Hindlimb muscle (tissue), 1 donor: ENCODE data around the gene TMCO2. TPM values are rescaled to one million over a fixed set of nuclear protein-coding genes. Genes with fewer than 3 reads are reported as not detected.
A peak's percentile ranks its signal among the peaks of the same experiment; 100 is the strongest.

Source experiments
- DNase-seq: peaks from one replicate; pipeline ENCODE4 v3.0.0-alpha.2; 2013
- polyA plus RNA-seq: library from polyadenylated mRNA; unstranded; fragments of 120-200 nt; gene quantifications from one replicate; pipeline ENCODE4 v1.2.1, GENCODE V29; 2013; ENCODE audit not compliant: insufficient read length

The TMCO2 gene
- polyA plus RNA-seq, 1 donor: not detected

DNA sequence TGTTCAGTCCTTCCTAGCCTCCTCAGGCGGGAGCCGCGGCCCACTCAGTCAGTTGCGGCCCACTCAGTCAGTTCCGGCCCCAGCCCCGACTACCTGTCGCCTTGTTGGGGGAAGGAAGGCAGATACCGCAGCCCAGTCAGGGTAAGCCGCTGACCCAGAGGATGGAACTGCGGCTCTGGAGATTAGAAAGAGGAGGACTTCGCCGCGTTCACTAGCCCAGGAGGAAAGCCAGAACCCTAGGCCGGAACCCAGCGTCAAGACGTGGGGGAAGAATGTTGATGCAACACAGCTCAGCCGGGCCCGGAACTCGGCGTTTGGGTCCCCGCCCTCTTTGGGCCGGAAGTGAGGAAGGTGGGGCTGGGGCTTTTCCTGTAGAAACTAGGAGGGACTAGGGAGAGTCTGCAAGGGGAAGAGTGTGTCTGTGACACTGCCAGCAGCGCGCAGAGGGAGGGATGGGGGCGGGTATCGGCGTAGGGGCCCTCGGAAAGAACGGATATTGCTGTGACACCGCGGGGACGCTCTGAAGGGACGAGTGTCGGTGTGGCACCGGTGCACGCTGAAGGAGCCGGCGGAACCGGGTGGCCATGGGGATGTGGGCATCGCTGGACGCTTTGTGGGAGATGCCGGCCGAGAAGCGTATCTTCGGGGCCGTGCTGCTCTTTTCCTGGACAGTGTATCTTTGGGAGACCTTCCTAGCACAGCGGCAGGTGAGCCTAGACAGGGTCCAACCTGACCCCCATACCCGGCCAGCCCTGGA lies 10.1 kb downstream of the TMCO2 start, which contains the start of gene ZMPSTE24:
Gene ZMPSTE24, plus strand, starts transcription at position 549 of the 757 bp plus-strand sequence. Its CDS starts 36 bp downstream, at position 585.
- peak; percentile 98 for DNase-seq

DNA sequence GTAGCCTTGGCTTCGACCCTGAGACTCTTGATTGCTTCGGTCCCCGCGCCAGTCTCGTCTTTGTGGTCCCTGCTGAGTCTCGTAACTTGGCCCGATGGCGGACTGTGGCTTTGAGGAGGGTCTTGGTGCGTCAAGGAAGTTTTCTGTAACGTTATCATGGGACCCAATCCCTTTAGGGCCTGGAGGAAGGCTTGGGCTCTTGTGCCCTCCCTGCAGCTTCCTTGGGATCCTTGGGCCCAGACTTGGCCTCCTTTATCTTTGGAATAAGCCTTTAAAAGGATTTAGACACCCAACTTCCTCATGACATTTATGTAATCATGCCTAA lies 10.7 kb downstream of the TMCO2 start:
- DNase-seq: no peak

DNA sequence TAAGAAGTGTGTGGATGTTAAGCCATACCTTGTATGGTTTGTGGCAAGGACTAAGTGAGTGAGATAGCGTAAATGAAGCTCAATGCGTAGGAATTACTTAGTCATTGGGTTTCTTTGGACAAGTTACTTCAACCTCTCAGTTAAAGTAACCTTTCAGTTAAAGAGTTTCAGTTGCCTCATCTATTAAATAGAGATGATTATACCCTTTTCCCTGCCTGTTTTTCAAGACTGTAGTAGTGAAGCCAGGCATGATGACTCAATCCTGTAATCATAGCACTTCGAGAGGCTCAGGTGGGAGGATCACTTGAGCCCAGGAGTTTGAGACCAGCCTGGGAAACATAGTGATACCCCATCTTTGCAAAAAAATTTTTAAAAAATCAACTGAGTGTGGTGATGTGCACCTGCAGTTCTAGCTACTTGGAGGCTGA lies 16.6 kb downstream of the TMCO2 start:
- no peak for DNase-seq

DNA sequence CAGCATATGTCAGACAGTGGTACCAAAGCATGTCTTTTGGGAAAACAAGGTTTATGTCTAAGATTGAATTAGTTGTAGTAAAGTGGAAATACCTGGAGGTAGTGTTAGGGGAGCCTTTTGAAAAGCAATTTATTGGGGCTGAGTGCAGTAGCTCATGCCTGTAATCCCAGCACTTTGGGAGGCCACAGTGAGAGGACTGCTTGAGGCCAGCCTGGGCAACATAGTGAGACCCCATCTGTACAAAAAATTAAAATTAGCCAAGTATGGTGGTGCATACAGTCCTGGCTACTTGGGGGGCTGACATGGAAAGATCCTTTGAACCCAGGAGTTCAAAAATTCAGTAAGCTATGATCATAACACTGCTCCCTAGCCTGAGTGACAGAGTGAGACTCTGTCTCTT lies 17.6 kb downstream of the TMCO2 start:
- DNase-seq: no peak

DNA sequence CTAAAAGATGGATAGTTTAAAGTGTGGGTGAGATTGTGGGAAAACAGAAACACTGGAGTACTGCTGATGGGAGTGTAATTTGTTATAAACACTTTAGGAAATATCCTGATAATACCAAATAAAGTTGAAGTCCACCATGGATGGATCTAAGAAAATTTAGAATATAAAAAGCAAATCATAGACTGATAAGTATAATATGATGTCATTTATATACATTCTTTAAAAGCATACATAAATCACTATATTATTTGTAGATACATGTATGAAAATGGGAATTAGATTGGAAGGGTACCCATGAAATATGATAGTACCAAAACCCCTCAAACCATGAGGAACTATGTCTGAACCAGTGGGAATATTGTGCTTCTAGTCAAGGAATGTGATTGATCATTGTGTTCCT lies 18.2 kb downstream of the TMCO2 start:
- no peak for DNase-seq

DNA sequence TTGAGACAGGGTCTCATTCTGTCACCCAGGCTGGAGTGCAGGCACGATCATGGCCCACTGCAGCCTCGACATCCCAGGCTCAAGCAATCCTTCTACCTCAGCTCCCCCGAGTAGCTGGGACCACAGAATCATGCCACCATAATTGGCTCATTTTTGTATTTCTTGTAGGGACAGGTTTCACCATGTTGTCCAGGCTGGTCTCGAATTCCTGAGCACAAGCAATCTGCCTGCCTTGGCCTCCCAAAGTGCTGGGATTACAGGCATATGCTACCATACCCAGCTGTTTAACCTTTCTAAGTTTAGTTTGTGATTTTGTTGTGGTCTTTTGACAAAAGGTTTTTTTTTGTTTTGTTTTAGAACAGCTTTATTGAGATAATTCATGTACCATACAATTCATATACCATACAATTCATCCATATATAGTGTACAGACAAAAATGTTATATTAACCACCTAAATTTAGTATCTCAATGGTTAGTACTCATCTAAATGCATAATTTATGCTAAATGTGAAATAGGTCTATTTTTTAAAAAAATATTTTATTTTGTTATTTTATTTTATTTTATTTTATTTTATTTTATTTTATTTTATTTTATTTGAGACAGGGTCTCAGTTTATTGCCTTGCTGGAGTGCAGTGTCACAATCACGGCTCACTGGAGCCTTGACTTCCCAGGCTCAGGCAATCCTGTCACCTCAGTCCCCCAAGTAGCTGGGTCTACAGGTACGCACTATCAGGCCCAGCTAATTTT lies 19.2 kb downstream of the TMCO2 start:
- no peak for DNase-seq

DNA sequence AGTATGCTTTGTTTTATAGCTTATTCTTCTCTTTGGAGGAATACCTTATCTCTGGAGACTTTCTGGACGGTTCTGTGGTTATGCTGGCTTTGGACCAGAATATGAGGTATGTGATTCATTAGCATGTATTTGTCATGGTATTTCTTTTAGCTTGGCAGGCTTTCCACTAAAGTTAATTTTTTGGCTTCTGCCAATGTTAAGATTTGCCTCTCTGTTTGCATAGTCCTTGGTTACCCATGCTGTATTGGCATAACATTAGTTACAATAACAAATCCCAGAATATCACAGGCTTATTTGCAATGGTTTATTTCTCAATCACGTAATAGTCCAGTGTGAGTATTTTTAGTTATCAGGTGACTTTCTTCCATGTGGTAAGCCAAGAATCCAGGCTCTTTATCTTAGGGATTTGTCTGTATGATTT lies 20.0 kb downstream of the TMCO2 start:
- DNase-seq: no peak

DNA sequence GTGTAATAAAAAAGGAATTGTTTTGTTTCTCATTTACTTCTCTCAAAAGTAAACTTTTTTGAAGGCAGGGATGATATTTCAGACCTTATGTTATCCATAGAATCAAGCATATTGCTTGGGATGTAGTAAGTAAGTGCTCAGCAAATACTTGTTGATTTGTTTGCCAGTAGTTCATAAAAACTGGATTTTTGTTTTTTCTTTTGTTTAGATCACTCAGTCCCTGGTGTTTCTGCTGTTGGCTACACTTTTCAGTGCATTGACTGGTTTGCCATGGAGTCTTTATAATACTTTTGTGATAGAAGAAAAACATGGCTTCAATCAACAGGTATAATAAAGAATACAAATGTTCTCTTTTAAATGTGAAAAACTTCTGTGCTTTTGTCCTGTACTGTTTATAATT lies 20.5 kb downstream of the TMCO2 start:
- DNase-seq: no peak

DNA sequence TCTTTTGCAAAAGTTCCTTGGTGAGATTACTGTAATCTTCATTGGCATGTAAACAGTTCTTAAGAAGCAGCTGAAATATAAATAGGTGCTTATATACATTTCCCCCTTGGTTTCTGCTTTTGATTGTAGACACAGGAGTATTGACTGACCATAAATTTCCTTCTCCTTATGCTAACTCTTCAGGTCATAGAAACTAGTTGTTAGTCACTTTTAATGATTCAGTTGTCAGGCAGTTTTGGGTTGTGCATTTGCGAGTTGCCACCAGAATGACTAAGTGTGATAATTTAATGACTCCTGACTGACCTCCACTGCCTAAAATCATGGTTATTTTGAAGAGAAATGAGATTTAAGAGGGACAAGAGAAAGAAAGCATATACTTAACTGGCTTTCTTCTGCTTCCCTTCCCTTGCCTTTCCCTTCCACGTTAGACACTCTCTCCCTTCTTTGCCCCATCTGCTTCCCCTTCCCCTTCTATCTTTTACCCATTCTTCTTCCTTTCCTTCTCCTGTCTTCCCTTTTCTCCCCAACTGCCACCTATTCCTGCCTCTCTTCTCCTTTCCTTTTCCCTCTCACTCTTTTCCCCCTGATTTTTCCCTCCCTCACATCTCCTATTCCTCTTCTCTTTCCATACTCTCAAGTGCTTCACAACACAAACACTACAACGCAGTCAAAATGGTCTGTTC lies 22.6 kb downstream of the TMCO2 start:
- no peak for DNase-seq

DNA sequence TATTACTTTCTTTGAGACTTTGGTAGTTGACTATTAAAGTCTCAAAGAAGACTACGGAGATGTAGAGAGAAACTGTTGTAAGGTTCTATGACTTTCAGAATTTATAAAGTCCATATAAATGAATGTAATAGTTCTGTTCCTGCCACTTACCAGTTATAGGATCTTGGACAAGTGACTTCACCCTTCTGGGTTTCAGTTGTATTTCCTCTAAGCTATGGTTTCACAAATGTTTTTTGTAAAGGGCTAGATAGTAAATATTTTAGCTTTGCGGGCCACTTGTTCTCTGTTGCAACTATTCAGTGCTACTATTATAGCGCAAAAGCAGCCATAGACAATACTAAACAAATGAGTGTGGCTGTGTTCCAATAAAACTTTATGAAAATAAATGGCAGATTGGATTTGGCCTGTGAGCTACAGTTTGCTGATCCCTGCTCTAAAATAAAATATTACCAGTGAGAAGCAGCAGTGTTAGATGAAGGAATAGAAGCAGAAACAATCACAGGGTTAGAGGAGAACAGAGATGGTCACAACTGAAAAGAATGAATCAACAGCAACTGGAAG lies 25.0 kb downstream of the TMCO2 start:
- DNase-seq: no peak

DNA sequence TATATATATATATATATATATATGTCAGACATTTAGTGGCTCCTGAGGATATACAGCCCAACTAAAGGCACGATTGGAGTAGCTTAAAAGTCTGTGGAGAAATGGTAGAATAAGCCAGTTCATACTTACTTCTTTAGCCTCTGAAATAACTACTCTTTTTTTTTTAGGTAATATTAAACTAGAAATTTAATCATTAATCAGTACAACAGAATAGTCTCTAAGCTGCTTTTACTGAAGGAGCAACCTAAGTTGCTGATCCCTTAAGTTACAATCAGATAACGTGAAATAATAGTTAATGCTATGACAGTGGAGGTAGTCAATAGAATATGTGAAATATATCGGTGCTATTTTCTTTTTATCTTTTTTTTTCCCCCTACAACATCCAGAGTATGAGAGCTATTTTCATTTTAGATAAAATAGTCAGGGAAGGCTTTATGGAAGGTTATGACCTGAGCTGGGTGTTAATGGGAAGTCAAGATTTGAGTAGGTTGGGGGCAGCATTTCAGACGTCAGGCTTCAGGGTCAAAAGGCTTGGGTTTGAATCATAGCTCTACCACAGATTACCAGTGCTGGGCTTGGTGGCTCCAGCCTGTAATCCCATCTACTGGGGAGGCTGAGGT lies 25.9 kb downstream of the TMCO2 start:
- no peak for DNase-seq

DNA sequence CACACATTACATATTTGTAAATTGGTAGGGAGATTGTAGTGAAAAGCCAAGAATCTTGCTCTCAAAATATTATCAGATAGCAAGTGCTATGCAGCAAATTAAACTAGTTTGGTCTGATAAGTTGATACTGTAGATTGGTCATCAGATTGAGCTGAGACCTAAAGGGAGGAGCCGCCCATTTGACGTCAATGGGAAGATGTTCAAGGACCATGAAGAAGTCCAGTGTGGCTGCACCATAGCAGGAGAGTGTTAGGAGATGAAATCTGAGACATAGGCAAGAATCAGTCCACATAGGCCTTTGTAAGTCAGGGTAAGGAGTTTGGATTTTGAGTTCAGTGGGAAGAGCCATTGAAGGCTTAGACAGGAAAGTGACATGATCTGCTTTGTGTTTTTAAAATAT lies 26.6 kb downstream of the TMCO2 start:
- no peak for DNase-seq

DNA sequence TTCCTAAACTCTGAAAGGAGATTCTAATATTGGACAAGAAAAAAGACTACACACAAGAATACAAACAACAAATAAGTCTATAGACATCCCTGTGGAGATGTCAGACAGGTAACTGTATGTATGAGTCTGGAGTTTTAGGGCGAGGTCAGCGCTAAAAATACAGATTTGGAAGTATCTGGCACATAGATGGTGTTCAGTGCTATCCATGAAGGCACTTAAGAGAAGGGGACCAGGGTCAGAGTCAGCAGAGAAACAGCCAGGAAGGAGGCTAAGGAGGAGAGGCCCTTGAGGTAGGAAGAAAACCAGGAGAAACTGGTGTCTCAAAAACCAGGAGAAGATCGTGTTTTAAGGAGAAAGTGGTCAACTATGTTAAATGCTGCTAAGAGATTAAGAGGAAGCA lies 28.4 kb downstream of the TMCO2 start:
- DNase-seq: no peak

DNA sequence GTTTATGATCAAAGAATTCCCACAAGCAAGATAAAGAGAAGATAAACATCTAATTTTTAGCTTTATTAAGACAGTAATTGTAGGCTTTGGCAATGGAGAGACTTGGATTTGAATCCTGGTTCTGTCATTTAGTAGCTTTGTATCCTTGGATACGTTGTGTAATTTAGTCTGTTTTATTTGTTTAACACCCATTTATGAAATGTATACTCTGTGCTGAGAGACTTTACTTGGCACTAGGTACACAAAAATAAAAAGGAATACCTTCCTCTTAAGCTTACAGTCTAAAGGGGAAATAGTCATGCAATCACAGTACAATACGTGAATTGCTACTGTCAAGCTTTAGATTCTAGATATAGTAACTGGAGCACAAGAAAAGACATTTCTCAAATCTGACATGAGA lies 34.1 kb downstream of the TMCO2 start:
- DNase-seq: no peak

DNA sequence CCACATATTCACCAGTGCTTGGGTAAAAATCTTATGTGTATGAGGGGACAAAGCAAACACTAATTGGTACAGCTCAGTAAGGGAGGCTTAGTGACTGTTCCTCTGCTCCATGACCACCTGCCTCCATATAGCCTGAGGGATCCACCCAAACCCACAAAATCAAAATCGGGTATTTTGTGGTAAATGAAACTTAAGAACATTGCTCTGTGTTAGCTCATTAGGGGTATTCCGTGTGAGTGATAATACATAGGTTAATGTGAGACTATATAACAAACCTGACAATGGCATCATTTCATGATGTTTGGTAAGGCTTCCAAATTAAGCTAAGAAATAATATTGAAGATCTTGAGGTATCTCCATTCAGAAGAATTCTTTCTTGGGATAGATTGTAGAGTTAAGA lies 43.6 kb downstream of the TMCO2 start:
- no peak for DNase-seq

DNA sequence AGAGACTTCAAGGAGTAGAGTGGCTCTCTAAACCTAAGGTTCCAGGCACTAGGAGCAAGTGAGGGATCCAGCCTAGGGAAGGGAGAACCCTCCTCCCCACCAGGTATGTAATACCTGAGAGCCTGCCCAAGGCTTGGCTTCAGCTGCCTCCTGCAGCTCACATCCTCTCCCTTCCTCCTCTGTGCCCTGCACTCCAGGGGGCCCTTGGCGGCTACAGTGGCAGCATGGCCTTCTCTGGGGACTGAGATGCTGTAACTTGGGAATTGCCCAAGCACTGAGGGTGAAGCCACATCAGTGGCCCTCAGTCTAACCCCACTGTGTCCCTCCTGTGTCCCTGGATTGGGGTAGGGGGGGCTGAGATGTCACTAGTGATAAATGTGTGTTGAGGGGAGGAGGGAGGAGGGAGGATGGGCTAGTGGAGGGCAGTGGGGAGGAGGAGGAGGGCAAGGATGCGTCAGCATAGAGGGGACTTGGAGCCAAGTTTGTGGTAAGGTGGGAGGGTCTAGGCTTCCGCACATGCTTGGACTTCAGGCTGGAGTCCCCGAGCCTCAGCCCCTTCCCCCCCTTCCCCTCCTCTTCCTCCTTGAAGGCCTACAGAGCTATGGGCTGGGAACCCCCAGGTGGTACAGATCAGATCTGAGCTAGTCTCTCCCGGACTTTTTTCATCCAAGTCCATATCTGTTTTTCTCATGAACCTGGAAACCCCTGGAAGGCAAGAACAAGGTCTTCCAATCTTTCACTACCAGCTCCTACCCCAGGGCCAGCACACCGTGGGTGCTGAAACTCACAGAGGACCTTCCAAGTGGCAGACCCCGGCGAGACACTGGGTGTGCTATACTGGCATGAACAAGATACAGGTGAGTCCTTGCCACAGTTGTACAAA lies 51.9 kb downstream of the TMCO2 start:
- no peak for DNase-seq

DNA sequence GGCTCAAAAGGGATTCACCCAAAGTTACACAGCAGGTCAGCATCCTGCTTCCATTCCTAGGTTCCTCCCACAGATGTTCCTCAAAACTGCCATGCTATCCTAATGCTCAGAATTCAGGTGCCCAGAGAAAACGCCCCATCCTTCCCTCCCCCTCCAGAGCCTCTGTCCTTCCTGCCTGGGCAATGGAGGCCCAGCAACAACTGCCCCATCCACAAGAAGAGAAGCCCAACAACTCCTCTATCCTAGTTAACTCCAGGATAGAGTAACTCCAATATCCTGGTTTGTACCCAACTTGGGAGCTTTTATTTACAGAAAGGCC lies 52.5 kb downstream of the TMCO2 start:
- DNase-seq: no peak

DNA sequence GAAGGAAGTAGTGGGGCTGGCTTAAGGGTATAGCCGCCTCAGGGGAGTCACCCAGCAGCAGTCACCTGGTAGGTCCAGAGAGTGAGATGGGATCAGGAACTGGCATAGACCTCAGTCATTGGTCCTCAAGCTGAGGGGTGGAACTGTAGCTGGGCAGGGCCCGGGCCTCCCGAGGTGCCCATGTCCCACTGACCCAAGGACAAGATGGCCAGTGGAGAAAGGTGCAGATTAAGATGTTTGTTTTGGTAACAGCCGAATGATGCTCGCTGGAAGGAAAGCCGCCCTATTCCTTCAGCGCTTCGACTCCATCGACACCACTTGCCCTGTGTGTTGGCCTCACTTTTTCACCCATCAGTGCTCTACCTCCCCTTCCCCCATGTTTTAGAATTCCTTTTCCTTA lies 52.9 kb downstream of the TMCO2 start:
- no peak for DNase-seq

DNA sequence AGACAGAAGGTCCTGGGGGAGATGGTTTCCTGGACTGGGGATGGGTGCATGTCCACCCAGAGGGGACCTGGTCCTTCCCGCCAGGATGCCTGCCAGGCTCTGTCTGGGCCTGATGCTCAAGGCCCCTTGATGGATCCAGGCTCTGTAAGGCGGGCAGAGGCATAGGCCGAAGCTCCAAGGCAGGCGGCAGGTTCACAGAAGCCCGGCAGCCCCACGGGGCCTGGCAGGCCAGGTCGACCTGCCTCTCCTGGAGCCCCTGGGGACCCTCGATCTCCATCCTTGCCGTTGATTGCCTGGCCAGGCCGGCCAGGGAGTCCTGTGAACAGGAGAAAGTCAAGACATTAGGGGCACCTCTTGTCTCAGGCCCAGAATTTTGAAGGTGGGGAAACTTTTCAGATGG lies 53.3 kb downstream of the TMCO2 start:
- no peak for DNase-seq
